Fibroblast of peridontal ligament (primary cell): Measurements from ENCODE around the gene IFNE.

Experiments used
- DNase-seq: peaks from one replicate; pipeline ENCODE4 v3.0.0-alpha.2; 2010; ENCODE audit errors: extremely low read depth

IFNE gene, protein sequence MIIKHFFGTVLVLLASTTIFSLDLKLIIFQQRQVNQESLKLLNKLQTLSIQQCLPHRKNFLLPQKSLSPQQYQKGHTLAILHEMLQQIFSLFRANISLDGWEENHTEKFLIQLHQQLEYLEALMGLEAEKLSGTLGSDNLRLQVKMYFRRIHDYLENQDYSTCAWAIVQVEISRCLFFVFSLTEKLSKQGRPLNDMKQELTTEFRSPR

DNA sequence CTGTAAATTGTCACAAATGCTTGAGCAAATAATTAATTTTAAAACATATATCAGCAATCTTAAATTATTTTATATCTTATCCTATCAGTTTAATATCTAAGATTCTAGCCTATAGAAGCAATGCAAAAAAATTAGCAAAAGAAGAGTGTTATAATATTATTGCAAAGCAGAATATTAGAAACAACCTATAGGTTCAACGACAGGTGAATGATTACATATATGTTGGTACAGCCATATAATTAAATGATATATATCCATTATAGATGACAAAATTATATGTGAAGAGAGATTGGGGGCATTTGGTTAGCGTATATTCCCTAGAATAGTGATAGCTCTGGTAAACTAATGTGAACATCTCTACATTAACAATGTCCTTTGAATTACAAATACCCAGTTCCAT is at the start of gene IFNE:
Gene IFNE (minus strand): TSS at position 101 of the 400 bp plus-strand sequence. CDS start 619 bp downstream, outside the sequence.
- DNase-seq = no peak

DNA sequence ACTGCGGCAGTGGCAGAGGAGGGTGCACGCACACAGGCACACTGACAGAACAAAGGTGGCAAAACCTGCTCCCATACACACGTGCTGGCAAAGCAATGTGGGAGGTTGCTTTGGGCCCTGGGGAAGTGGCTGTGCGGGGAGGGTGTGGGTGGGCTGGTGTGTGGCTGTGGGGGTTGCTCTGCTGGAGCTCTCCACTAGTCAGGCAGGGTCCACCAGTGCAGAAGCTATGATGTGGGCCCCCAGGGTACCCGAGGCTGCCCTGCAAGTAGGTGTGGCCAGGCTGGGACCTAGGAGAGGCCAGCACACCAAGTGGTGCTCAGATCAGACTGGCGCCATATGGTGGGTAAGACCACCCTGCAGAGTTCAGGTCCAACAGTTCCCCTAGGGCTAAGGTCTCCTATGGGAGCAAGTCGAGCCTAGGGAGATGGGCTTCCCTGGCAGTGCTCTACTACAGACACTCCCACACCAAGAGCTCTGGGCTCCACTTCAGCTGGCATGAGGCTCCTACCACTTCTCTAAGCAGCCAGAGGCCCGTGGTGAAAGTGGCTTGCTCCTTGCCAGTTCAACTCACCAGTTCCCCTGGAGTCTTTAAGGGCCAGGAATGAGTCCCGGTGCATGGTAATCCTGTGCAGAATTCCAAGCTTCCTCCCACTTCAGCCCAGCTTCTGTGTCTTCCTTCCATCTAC is 46.2 kb upstream of the IFNE start:
- no peak for DNase-seq

DNA sequence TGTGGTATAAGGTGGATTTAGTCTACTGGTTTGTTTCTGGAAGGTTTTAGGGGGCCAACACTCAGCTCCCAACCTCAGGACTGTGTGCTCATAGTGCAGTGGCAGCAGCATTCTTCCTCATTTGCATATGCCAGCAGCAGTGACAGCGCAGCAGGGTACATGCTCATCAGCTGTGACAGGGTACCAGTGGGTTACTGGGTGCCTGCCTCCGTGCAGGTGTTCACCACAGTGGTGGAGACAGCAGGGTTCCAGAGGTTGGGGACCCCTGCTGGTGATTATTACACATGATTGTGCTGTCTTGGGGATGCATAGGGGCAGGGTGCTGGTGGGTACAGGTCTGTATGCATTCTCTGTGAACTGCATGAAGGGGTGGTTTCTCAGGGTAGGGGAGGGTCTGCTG is 45.5 kb upstream of the IFNE start:
- DNase-seq = no peak

DNA sequence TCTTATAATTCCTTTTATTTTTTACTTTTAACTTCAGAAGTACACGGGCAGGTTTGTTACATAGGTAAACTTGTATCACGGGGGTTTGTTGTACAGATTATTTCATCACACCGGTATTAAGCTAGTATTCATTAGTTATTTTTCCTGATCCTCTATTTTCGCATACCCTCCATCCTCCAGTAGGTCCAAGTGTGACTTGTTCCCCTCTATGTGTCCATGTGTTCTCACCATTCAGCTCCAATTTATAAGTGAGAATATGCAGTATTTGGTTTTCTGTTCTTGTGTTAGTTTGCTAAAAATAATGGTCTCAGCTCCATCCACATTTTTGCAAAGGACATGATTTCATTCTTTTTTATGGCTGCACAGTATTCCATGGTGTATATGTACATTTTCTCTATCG is 43.1 kb upstream of the IFNE start:
- DNase-seq = no peak

DNA sequence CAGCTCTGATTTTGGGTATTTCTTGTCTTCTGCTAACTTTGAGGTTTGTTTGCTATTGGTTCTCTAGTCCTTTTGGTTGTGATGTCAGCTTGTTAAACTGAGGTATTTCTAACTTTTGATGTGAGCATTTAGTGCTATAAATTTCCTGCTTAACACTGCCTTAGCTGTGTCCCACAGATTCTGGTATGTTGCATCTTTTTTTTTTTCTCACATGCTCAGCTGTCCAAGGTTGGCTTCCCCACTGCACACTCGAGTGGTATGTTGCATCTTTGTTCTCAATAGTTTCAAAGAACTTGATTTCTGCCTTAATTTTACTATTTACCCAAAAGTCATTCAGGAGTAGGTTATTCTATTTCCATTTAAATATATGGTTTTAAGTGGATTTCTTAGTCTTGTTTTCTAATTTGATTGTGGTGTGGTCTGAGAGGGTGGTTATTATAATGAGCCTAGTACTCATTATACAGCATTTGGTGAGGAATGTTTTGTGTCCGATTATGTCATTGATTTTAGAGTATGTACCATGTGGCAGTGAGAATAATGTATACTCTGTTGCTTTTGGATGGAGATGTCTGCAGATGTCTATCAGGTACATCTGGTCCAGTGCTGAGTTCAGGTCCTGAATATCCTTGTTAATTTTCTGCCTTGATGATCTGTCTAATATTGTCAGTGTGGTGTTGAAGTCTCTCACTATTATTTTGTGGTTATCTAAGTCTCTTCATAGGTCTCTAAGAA is 42.2 kb upstream of the IFNE start:
- DNase-seq = no peak

DNA sequence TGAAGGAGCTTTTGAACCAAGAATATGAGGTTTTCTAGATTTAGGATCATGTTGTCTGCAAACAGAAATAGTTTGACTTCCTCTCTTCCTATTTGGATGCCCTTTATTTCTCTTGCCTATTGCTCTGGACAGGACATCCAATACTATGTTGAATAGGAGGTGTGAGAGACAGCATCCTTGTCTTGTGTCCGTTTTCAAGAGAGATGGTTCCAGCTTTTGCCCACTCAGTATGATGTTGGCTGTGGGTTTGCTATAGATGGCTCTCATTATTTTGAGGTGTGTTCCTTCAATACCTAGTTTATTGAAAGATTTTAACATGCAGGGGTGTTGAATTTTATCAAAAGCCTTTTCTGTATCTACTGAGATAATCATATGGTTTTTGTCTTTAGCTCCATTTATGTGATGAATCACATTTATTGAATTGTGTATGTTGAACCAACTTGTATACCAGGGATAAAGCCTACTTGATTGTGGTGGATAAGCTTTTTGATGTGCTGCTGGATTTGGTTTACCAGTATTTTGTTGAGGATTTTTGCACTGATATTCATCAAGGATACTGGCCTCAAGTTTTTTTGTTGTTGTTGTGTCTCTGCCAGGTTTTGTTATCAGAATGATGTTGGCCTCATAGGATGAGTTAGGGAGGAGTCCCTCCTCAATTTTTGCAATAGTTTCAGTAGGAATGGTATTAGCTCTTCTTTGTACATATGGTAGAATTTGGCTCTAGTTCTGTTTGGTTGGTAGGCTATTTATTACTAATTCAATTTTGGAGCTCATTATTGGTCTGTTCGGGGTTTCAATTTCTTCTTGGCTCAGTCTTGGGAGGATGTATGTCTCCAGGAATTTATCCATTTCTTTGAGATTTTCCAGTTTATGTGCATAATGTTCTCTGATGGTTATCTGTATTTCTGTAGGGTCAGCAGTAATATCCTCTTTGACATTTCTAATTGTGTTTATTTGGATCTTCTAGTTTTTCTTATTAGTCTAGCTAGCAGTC is 41.2 kb upstream of the IFNE start:
- no peak for DNase-seq

DNA sequence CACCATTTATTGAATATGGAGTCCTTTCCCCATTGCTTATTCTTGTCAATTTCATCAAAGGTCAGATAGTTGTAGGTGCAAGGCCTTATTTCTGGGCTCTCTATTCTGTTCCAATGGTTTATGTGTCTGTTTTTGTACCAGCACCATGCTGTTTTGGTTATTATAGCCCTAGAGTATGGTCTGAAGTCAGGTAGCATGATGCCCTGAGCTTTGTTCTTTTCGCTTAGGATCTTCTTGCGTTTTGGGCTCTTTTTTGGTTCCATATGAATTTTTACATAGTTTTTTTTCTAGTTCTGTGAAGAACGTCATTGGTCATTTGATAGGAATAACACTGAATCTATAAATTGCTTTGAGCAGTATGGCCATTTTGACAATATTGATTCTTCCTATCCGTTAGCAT is 40.2 kb upstream of the IFNE start:
- no peak for DNase-seq

DNA sequence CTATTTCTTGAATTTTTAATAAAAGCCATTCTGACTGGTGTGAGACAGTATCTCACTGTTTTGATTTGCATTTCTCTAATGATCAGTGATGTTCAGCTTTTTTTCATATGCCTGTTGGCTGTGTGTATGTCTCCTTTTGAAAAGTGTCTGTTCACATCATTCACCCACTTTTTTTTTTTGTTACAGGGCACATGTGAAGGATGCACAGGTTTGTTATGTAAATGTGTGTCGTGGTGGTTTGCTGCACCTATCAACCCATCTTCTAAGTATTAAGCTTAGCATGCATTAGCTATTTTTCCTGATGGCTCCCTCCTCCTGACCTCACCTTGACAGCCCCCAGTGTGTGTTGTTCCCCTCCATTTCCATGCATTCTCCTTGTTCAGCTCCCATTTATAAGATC is 39.3 kb upstream of the IFNE start:
- no peak for DNase-seq

DNA sequence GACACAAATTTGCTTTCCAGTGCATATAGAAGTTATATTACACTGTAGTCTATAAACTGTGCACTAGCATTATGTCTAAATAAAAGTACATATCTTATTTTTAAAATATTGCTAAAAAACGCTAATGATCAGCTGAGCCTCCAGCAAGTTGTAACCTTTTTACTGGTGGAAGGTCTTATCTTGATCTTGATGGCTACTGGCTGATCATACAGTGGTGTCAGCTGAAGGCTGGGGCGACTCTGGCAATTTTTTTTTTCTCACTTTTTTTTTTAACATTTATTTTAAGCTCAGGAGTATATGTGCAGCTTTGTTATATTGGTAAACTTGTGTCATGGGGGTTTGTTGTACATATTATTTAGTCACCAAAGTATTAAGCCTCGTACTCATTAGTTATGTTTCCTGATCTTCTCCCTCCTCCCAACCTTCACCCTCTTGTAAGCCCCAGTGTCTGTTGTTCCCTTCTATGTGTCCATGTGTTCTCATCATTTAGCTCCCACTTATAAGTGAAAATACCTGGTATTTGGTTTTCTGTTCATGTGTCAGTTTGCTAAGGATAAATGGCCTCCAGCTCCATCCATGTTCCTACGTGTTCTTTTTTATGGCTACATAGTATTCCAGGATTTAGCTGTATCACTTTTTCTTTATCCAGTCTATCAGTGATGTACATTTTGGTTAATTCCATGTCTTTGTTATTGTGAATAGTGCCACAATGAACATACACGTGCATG is 38.6 kb upstream of the IFNE start:
- DNase-seq = no peak

DNA sequence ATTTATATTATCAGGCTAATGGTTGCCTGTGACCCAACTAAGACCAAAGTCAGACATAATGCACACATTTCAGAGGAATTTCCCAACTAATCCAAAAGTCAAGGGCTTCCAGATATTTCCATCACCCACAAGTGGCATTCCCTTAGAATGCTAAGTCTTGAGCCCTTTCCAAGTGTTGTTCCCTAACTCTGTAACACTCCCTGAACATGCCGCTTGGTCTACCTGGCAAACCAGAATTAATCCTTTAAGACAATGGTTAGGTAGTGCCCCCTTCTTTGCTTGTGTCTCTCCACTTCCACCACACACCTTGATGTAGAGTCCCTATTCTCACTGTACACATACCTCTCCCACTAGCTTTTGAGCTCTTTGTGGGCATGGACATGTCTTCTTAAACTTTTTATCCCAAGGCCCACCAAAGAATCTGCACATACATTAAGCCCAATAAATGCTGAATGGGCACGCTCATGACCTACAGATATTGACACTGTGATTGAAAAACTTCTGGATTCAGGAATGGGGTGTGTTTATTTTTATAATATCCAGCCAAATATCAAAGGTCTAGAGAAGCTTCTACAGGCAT is 37.8 kb upstream of the IFNE start:
- no peak for DNase-seq

DNA sequence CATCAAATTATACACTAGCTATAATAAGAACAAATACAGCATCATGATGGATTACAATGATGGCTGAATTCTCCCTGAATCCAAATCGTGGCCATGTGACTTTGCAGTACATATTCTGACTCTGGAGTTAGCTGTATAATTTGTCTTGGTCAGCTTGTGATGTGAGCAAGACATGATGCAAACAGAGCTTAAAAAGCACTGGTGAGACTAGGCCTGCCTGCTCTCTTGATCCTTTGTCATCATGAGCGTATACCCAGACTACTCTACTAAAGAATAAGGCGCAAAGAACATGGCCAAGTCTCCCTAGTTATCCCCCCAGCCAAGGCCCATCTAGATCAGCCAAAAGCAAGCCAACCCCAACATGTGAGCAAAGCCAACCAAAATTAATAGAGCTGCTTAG is 34.7 kb upstream of the IFNE start:
- no peak for DNase-seq

DNA sequence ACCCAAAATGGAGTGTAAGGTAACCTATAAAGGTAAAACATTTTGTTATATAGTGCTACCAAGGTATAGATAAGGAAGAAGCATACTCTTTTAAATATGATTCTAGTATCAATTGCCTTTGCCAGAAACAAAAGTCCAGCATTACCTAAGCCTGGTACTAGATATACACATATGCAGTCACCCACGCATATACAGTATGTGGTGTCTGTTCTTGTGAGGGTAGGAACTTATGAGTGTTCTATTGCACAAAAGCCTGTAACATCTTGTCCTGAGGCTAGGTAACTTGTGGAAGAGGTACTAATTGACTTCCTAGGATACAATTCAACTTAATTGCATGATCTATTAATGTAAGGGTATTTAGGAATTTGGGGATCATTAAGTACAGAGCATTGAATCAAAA is 31.3 kb upstream of the IFNE start:
- DNase-seq = no peak

DNA sequence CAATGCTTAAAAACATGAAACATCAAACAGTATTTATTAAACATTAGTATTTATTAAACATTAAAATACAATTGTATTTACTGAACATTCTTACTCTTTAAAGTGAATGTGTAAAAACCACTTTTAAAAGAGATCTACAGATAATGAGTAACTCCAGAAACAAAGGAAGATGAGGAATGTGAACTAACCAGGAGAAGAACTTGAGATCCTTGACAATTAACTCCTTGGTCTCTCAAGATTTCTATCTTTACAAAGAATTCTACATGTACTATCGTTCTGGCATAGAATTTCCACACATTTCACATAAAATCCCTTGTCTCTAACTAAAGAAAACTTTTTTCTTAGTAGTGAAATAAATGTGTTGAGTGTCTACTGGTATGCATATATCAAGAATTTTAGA is 28.7 kb upstream of the IFNE start:
- no peak for DNase-seq

DNA sequence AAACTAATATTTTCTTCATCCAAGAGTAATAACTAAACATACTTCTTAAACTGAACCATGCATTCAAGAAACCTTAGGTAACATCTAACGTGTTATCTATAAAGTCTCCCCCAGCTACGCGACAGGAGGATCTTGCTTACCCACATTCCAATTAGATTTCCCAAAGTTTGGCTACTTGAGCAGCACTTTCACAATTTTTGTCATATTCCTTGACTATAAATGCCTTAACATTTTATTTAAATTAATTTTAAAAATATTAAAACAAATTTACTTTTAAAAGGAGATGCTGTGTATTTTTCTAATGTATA is 25.3 kb upstream of the IFNE start:
- DNase-seq = no peak

DNA sequence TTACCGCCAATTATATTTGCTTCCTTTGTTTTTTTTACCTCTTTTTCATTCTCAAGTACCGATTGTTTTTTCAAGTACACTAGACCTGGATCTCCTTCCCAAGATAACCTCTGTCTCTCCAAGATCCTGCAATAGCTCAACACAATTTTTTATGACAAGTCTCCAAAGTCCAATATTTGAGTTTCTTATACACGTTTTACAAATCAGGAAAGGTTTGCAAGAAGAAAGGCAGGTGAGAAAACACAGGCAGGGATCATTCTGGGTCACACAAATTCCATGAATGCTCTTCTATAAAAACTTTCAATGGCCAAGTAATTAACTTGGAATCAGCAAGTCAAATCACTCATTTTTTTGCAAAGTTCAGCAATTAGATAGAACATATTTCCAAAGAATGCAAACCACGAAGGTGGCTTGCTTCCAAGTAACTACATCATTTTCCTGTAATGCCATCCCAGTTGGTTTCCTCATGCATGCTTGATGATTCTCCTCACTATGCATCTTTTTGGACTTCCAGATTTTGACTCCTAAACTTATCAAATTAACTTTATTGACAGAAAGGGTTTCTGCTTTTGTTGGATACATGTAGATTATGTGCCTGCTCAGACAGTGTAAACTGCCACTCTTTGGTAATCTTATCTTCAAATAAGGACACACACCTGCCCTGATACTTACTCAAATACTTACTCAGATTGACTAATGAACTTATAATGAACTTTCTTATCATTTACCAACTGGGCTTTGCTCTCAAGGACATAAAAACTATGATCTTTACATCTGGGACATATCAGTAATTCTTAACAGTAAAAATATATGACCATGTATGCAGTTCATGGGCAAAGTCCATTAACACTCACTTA is 24.7 kb upstream of the IFNE start:
- DNase-seq = peak; percentile 98

DNA sequence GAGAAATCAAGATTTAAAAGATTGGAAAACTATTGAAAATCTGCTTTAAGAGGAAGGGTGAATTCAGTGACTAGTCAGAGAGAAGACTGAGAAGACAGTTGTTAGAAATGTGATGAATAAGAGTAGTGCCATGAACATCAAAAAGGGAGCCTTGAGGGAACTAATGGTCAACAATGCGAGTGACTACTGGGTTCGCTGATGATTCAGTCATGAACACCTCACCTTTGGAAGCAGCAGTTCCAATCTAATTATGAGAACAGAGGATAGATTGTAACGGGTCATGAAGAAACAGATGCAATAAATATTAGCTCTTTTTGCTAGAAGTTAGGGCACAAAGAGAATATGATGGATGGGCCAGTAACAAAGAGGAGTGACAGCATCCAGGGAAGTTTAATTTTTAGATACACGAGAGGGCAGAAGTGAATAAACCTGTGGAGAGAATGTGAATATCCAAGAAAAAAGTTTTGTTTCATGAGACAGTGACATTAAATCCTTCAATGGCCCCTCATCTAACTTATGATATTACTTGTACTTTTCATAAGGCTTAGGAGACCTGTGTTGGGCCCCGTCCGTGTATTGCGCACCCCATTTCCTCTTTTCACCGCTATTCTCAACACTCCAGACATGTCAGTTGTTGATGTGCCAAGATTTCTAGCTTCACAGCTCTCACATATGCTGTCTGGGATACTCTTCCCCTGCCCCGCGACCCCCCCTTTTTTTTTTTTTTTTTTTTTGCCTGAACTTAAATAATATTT is 23.5 kb upstream of the IFNE start:
- no peak for DNase-seq

DNA sequence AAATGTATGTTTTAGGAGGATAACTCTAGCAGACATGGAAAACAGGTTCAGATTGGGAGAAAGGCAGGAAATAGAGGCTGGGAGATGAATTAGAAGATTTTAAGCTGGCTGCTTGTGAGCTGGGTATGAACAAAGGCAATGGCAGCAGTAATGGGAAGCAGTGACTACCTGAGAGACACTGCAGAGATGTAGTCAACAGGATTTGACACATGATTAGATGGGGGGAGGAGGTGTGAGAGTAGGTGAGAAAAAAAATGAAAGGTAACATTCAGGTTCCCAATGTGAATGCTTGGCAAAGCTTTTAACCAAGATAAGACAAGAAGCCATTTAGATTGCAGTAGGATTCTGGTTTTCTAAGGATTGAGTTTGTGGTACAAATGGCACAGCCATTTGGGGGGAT is 22.8 kb upstream of the IFNE start:
- no peak for DNase-seq

DNA sequence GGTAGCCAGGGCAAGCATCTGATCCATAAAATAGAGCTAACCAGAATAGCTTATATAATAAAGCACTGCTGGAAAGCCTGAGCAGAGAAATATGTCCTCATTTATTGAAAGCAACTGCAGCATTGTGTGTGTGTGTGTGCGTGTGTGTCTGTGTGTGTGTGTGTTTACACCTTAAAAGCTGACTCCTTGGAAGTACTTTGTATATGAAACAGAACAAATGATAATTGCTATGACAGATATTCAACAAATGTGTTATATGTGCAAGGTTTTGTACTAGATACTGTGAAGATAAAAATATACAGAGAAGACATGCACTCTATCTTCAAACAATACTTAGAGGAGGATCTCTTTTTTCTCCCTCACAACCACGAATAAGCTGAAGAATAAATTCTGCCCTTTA is 22.0 kb upstream of the IFNE start:
- DNase-seq = no peak

DNA sequence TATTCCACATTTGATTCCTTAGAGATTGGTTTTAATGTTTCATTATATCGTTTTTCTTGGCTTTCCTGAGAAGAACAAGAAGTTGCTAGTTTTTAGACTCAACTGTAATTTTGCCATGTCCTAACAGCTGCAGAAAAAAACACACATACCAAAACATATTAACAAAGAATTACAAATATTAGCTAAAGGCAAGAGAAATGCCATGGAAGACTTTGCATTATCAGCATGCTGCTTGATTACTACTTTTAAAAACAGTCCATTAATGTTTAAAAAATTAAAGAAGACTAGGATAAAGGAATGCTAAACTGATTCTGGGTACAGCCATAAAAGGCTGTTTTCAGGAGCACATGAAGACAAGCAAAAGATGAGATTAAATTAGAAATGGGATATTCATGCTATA is 20.5 kb upstream of the IFNE start:
- DNase-seq = no peak
